SK-N-SH treated with all-trans-retinoic acid at 6 μM for 48 hours (cell line): Measurements from ENCODE around the gene PPP1R15B.

ENCODE experiments used
- CREB5 ChIP-seq: fragments of 250-450 bp; sonication (Bioruptor Pico); IDR thresholded peaks from 2 replicates; pipeline ENCODE4 v1.5.1; 2020; ENCODE audit warnings: low read depth, mild to moderate bottlenecking, moderate library complexity
- GLIS3 ChIP-seq: fragments of 250-450 bp; sonication (Bioruptor Pico); IDR thresholded peaks from 2 replicates; pipeline ENCODE4 v1.5.0; 2020; ENCODE audit warnings: mild to moderate bottlenecking, moderate library complexity
- PATZ1 ChIP-seq: fragments of 250-450 bp; sonication (Bioruptor Pico); IDR thresholded peaks from 2 replicates; pipeline ENCODE4 v1.8.0; 2020; ENCODE audit warnings: mild to moderate bottlenecking, moderate library complexity, borderline replicate concordance
- TSHZ2 ChIP-seq: fragments of 250-450 bp; sonication (Bioruptor Pico); IDR thresholded peaks from 2 replicates; pipeline ENCODE4 v1.5.0; 2020; ENCODE audit warnings: mild to moderate bottlenecking, moderate library complexity
- ZC3H10 ChIP-seq: fragments of 250-450 bp; sonication (Bioruptor Pico); IDR thresholded peaks from 2 replicates; pipeline ENCODE4 v1.5.1; 2021; ENCODE audit warnings: mild to moderate bottlenecking, moderate library complexity
- ZFP30 ChIP-seq: fragments of 450-650 bp; formaldehyde crosslinking; IDR thresholded peaks from 2 replicates; pipeline ENCODE4 v1.5.0; 2022; ENCODE audit warnings: mild to moderate bottlenecking, moderate library complexity

- TF ChIP-seq GLIS3 (CRISPR knock-in tag) (no peak), ZC3H10 (CRISPR knock-in tag) (no peak), TSHZ2 (no peak), PATZ1 (CRISPR knock-in tag) (no peak), CREB5 (CRISPR knock-in tag) (no peak), ZFP30 (CRISPR knock-in tag) (no peak)
Observed at GRCh38 chr1:204434116-204434755, 22.6 kb upstream of the PPP1R15B start.
